Fibroblast of lung (primary cell): ENCODE data around the gene AKAP9.

ENCODE experiments used
- CTCF ChIP-seq, 2 donors: IDR thresholded peaks in 1 of 2; conservative IDR thresholded peaks in 1 of 2; 1 replicate in 1 of 2; 2 replicates in 1 of 2; pipeline ENCODE4 v1.5.1; 2011 to 2012; ENCODE audit warnings: low read length in 2 of 2, control low read depth in 1 of 2, inconsistent platforms in 1 of 2, low read depth in 1 of 2, mild to moderate bottlenecking in 1 of 2
- EZH2 ChIP-seq: IDR thresholded peaks from 2 replicates; pipeline ENCODE4 v1.5.1; 2012; ENCODE audit warnings: low read length, control low read depth, mild to moderate bottlenecking; ENCODE audit errors: missing control alignments

DNA sequence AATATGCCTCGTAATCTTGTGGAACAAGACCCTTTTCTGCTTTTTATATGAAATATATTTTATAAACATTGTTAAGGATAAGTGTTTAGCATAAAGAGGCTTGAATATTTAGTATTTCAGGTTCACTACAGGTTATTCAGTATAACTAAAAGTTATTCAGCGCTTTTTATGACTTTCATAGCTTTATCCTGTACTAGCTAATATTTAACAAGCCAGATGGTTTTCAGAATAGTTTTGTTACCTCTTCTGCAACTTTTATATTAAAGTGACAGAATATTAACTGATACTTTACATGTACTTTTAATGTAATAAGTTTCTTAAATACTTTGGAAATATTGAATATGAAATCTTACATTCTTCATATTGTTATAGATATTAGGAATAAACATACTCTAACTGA, 118.2 kb downstream of the AKAP9 start:
- TF ChIP-seq CTCF (conservative IDR thresholded peaks at IDR 0.05 in 1 of 2, IDR thresholded peaks at IDR 0.05 in 1 of 2; ENCODE audit: low read depth in 1 of 2, low read length in 2 of 2) (no peak), EZH2 (no peak)
